Panc1 (cell line): Measurements from ENCODE around the gene TTC9B. TPM values are rescaled to one million over a fixed set of nuclear protein-coding genes. Genes with fewer than 3 reads are reported as not detected.

Experiments used
- ATAC-seq: fragments of 200-7000 bp; cut with Tn5 transposase; 2 replicates; pipeline ENCODE4 v1.9.1; 2020; ENCODE audit warnings: mild to moderate bottlenecking, moderate library complexity
- BruUV-seq: library from RNA; stranded (reverse); fragments of 400-500 nt; replicated peaks from 2 replicates; lab custom pipeline; 2021; lab: Mats Ljungman, UMichigan
- CTCF ChIA-PET: fragments of 300-600 bp; sonication (Branson Sonifier 250); formaldehyde crosslinking; loops from one replicate; lab custom pipeline; 2022; ENCODE audit warnings: antibody characterized with exemption; lab: Charles Lee
- POLR2A ChIA-PET: fragments of 300-600 bp; sonication (Branson Sonifier 250); formaldehyde crosslinking; loops from one replicate; lab custom pipeline; 2022; ENCODE audit warnings: antibody characterized with exemption; lab: Charles Lee
- DNase-seq: peaks from one replicate; pipeline ENCODE4 v3.0.0-alpha.2; 2010; ENCODE audit warnings: low read depth, low spot score
- H3K27ac ChIP-seq: 2 replicates; pipeline ENCODE4 v1.5.1; 2011; ENCODE audit warnings: mild to moderate bottlenecking, low read length, inconsistent platforms
- H3K27me3 ChIP-seq: fragments of 200-500 bp; sonication (Bioruptor generic); 2 replicates; pipeline ENCODE4 v1.6.0; 2014; ENCODE audit warnings: low read length, inconsistent platforms; ENCODE audit not compliant: control insufficient read depth, insufficient read depth
- H3K36me3 ChIP-seq: fragments of 200-500 bp; sonication (Bioruptor generic); 2 replicates; pipeline ENCODE4 v1.5.1; 2014; ENCODE audit warnings: inconsistent platforms, mild to moderate bottlenecking, low read length, moderate library complexity; ENCODE audit not compliant: control insufficient read depth, insufficient read depth
- H3K4me1 ChIP-seq: 2 replicates; pipeline ENCODE4 v1.5.1; 2011; ENCODE audit warnings: inconsistent platforms, mild to moderate bottlenecking, low read length, moderate library complexity; ENCODE audit not compliant: control insufficient read depth, insufficient read depth
- H3K4me3 ChIP-seq, 2 experiments: 2 replicates each; pipeline ENCODE4 v1.5.1; 2011 to 2012; ENCODE audit warnings: low read depth in 2 of 2, low read length in 2 of 2, mild to moderate bottlenecking in 2 of 2, inconsistent platforms in 1 of 2, moderate library complexity in 1 of 2
- H3K9me3 ChIP-seq: fragments of 200-500 bp; sonication (Bioruptor generic); 2 replicates; pipeline ENCODE4 v1.5.1; 2014; ENCODE audit warnings: low read depth, mild to moderate bottlenecking, inconsistent platforms, low read length, moderate library complexity; ENCODE audit not compliant: control insufficient read depth, insufficient read depth
- POLR2AphosphoS5 ChIP-seq: IDR thresholded peaks from 2 replicates; pipeline ENCODE4 v1.6.1; 2012; ENCODE audit warnings: mild to moderate bottlenecking, low read depth, low read length, moderate library complexity
- SIN3A ChIP-seq: IDR thresholded peaks from 2 replicates; pipeline ENCODE4 v1.6.1; 2012; ENCODE audit warnings: low read depth, mild to moderate bottlenecking, low read length, moderate library complexity, borderline replicate concordance; ENCODE audit not compliant: insufficient read depth
- TCF7L2 ChIP-seq: IDR thresholded peaks from 2 replicates; pipeline ENCODE4 v1.6.1; 2011; ENCODE audit warnings: mild to moderate bottlenecking, low read depth, low read length, inconsistent platforms
- in situ Hi-C: cut with HindIII; loops from 2 replicates; pipeline ENCODE4 v1.10.0; 2016; ENCODE audit warnings: low sequenced_read_pairs, low pct_unique_long_range_greater_than_20kb
- intact Hi-C: fragments of 100-400 bp; cut with micrococcal nuclease; formaldehyde crosslinking; loops from one replicate; pipeline ENCODE4 v1.10.0; 2022; ENCODE audit not compliant: unreplicated experiment
- total RNA-seq: library from RNA; stranded (reverse); gene quantifications from one replicate; pipeline ENCODE4 v1.2.1, GENCODE V29; 2021; ENCODE audit not compliant: unreplicated experiment
- TF ChIP-seq, protein P1 (sequence below): fragments of 450-650 bp; IDR thresholded peaks from 2 replicates; pipeline ENCODE4 v1.5.1; 2017; ENCODE audit warnings: mild to moderate bottlenecking
- TF ChIP-seq, protein P2 (sequence below), 2 experiments: IDR thresholded peaks; 2 replicates each; pipeline ENCODE4 v1.6.1; 2011 to 2012; ENCODE audit warnings: low read depth in 2 of 2, control low read depth in 1 of 2, low read length in 1 of 2, mild to moderate bottlenecking in 1 of 2, moderate library complexity in 1 of 2; ENCODE audit not compliant: insufficient read depth in 1 of 2

The TTC9B gene
- total RNA-seq, 1 experiment from 2014 or later = 2.3 TPM

DNA sequence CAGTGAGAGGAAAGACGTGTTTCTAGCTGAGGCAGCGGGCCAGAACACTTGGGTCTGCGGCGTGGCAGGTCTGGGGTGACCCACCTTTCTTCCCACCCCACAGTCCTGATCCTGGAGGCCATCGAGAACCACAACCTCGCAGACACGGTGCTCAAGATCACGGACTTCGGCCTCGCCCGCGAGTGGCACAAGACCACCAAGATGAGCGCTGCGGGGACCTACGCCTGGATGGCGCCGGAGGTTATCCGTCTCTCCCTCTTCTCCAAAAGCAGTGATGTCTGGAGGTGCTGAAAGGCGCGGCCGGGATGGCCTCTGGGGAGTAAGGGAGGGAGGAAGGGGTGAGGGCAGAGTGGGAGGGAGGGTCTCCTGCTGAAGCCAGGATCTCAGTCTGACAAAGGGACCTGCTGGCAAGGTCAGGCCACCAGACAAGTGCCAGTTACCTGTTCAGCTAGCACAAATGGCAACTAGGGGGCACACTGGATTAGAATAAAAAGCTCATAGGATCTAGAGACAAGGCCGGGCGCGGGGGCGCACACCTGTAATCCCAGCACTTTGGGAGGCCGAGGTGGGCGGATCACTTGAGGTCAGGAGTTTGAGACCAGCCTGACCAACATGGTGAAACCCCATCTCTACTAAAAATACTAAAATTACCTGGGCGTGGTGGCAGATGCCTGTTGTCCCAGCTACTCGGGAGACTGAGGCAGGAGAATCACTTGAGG is 19.8 kb downstream of the TTC9B start:
- intact Hi-C loops = no loop called here

DNA sequence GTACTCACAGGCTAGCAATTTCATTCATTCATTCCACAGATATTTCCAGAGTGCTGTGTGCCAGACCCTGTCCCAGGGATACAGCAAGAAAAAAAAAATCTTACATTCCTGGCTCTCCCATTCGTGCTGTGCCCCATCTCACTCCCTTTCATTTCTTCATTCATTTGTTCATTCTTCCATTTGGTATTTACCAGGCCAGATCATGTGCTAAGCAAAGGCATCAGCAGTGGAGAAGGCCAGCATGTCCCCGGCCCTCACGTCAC is 24.7 kb downstream of the TTC9B start:
- no peak for ATAC-seq

More for the DNA sequence above, 19.8 kb downstream of the TTC9B start:
- no peak for TF ChIP-seq SIN3A
- TF ChIP-seq POLR2AphosphoS5 = no peak
- TF ChIP-seq, protein P1, sequence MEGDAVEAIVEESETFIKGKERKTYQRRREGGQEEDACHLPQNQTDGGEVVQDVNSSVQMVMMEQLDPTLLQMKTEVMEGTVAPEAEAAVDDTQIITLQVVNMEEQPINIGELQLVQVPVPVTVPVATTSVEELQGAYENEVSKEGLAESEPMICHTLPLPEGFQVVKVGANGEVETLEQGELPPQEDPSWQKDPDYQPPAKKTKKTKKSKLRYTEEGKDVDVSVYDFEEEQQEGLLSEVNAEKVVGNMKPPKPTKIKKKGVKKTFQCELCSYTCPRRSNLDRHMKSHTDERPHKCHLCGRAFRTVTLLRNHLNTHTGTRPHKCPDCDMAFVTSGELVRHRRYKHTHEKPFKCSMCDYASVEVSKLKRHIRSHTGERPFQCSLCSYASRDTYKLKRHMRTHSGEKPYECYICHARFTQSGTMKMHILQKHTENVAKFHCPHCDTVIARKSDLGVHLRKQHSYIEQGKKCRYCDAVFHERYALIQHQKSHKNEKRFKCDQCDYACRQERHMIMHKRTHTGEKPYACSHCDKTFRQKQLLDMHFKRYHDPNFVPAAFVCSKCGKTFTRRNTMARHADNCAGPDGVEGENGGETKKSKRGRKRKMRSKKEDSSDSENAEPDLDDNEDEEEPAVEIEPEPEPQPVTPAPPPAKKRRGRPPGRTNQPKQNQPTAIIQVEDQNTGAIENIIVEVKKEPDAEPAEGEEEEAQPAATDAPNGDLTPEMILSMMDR = no peak
- TF ChIP-seq, protein P2, sequence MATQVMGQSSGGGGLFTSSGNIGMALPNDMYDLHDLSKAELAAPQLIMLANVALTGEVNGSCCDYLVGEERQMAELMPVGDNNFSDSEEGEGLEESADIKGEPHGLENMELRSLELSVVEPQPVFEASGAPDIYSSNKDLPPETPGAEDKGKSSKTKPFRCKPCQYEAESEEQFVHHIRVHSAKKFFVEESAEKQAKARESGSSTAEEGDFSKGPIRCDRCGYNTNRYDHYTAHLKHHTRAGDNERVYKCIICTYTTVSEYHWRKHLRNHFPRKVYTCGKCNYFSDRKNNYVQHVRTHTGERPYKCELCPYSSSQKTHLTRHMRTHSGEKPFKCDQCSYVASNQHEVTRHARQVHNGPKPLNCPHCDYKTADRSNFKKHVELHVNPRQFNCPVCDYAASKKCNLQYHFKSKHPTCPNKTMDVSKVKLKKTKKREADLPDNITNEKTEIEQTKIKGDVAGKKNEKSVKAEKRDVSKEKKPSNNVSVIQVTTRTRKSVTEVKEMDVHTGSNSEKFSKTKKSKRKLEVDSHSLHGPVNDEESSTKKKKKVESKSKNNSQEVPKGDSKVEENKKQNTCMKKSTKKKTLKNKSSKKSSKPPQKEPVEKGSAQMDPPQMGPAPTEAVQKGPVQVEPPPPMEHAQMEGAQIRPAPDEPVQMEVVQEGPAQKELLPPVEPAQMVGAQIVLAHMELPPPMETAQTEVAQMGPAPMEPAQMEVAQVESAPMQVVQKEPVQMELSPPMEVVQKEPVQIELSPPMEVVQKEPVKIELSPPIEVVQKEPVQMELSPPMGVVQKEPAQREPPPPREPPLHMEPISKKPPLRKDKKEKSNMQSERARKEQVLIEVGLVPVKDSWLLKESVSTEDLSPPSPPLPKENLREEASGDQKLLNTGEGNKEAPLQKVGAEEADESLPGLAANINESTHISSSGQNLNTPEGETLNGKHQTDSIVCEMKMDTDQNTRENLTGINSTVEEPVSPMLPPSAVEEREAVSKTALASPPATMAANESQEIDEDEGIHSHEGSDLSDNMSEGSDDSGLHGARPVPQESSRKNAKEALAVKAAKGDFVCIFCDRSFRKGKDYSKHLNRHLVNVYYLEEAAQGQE (IDR thresholded peaks at IDR 0.05; ENCODE audit: insufficient read depth in 1 of 2, low read depth in 2 of 2, low read length in 1 of 2) = no peak
- no peak for TF ChIP-seq TCF7L2
- H3K27ac ChIP-seq = no peak overlapping the region
- no peak for DNase-seq
- no peaks in the 10 kb centered on the region for H3K27me3 ChIP-seq
- BruUV-seq = no TSS peak
- ChIA-PET POLR2A (interaction anchor here (1.4 kb wide), 1 partner anchor 24 kb away, joined by 3 read pairs; no protein-coding TSS in a partner anchor), CTCF (interaction anchor here (0.5 to 3.1 kb wide), 12 partner anchors 8 to 1216 kb away, joined by 3 to 17 read pairs (median 6); partner anchors contain the start of gene TTC9B)
- ATAC-seq = no peak; the same call in 1 of the 2 replicates
- in situ Hi-C loops = no loop called here
- H3K4me3 ChIP-seq = no peak overlapping the region
- H3K9me3 ChIP-seq = no peaks in the 10 kb centered on the region
- H3K4me1 ChIP-seq = no peaks in the 10 kb centered on the region
- no peaks in the 10 kb centered on the region for H3K36me3 ChIP-seq

More for the DNA sequence above, 24.7 kb downstream of the TTC9B start:
- TF ChIP-seq SIN3A = no peak
- TF ChIP-seq, protein P1 = no peak
- TF ChIP-seq TCF7L2 = no peak
- TF ChIP-seq, protein P2 (IDR thresholded peaks at IDR 0.05; ENCODE audit: insufficient read depth in 1 of 2, low read depth in 2 of 2, low read length in 1 of 2) = no peak
- TF ChIP-seq POLR2AphosphoS5 = no peak
- no peak for DNase-seq
- peaks cover 6% of the 10 kb centered on the region; the same call in 1 of the 2 replicates for H3K27me3 ChIP-seq
- peaks cover 23% of the 10 kb centered on the region for H3K4me1 ChIP-seq
- intact Hi-C loops = no loop called here
- H3K4me3 ChIP-seq = no peak overlapping the region; a peak in 1 of 4 replicates
- no TSS peak for BruUV-seq
- H3K36me3 ChIP-seq = no peaks in the 10 kb centered on the region
- H3K9me3 ChIP-seq = no peaks in the 10 kb centered on the region
- in situ Hi-C loops = loop anchor here (5.0 kb wide), 4 partner anchors 34 to 411 kb away; partner anchors contain the start of genes CCNP and ZNF780A
- H3K27ac ChIP-seq = no peak overlapping the region
- POLR2A ChIA-PET = interaction anchor here (0.6 to 1.1 kb wide), 8 partner anchors 9 to 758 kb away, joined by 3 to 6 read pairs (median 3); partner anchors contain the start of genes DYRK1B and RPS16
- CTCF ChIA-PET = interaction anchor here (0.6 to 1.7 kb wide), 6 partner anchors 19 to 1552 kb away, joined by 3 to 7 read pairs (median 4); partner anchors contain the start of gene TTC9B
